Medulla oblongata (tissue), 1 donor: ENCODE data around the gene LOXL1.
A peak's percentile ranks its signal among the peaks of the same experiment; 100 is the strongest.
"Not testable (repeated sequence)": the region's sequence is repeated elsewhere in the genome, so short reads cannot be mapped to it uniquely, and the experiment has no call there.

ENCODE experiments used
- DNase-seq: peaks from one replicate; pipeline ENCODE4 v3.0.0-alpha.2; 2015; ENCODE audit errors: extremely low spot score

The LOXL1 gene

GRCh38 chr15:73975440-73976125 is 49.3 kb downstream of the LOXL1 start:
- not testable (repeated sequence) for DNase-seq

DNA sequence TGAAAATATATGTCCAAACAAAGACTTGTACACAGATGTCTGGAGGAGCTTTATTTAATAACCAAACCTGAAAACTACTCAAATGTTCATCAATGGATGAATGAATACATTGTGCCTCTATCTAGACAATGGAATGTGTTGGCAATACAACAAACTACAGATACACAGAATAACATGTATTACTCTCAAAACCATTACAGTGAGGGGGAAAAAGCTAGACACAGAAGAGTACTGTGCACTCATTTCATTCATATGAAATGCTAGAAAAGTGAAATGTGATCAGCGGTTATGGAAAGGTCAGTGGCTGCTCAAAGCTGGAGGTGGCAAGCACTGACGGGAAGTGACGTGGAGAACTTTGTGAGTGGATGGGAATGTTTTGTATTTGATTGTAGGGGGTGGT is 52.6 kb downstream of the LOXL1 start:
- no peak for DNase-seq

GRCh38 chr15:73979636-73980035 is 53.4 kb downstream of the LOXL1 start:
- no peak for DNase-seq

DNA sequence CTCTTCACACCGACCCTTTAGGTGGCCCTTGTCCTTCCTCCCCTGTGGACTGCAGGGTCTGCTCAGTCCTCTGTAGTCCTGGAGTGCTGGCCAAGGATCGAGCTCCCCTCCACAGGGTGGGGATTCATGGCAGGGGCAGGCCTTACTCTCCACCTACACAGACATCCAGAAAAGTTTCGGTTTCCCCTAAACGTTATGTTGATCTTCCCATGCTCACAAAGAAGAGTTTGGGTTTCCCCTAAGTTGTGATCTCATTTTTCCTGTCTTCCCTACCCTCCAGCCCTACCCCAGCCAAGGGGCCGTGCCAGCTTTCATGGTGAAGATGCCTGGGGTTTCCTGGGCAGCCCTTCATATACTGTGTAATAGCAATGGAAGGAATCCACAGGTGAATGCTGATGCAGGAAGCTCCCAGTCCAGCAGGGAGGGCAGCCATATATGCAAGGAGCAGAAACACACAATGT is 55.5 kb downstream of the LOXL1 start:
- DNase-seq: no peak

DNA sequence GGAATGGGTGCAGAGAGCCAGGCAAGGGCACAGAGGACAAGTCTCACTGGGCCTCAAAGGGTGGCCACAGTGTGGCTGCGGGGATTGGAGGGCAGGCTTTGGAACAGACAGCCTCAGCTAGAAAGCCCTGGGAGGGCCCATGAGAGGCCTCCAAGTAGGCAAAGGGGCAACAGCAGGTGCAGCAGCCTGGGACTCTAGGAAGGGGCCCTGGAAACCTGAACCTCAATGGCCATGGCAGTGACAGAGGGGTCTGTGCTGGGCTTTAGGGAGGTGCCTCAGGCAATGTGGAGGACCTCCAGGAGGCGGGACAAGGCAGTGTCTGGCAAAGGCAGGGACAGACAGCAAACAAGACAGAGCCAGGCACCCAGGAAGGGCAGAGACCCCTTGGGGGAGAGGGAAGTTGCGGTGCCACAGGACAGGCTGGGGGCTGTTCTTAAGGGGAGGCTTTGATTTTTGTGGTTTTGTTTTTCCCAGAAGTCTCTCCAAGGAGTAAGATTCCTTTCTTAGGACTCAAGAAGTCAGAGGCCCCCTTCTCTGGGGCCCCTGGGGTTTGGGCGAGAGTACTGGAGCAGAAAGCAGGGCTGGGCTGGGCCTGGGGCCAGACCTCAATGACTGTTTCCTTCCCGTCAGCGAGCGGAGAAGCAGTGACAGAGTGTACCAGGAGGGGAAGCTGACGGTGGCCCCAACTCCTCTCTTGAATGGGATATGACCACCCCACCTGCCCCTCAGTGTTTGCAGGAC is 56.1 kb downstream of the LOXL1 start:
- peak; percentile 78 for DNase-seq

GRCh38 chr15:73983211-73983727 is 57.0 kb downstream of the LOXL1 start:
- no peak for DNase-seq

DNA sequence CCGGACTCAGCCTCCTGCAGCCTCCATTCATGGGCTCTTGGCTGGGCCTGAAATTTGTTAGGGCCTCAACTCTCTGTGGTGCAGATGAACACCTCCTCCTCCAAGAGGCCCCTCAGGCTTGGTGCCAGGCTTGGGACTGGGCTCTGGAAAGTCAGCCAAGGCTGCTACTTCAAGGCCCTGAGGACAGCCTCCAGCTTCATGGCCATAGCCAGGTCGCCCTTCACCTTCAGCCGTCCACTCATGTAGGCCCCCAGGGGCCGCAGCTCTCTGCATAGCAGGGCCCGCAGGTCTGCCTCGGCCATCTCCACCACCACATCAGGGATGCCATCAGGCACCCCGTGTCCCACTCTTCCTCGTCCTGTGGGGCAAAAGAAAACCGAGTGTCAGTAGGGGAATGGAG is 57.5 kb downstream of the LOXL1 start:
- DNase-seq: no peak

GRCh38 chr15:73984208-73984979 is 58.1 kb downstream of the LOXL1 start:
- DNase-seq: no peak

GRCh38 chr15:73985101-73985873 is 59.0 kb downstream of the LOXL1 start:
- DNase-seq: no peak

- DNase-seq: no peak
Observed at GRCh38 chr15:73986055-73986775, 60.0 kb downstream of the LOXL1 start.

DNA sequence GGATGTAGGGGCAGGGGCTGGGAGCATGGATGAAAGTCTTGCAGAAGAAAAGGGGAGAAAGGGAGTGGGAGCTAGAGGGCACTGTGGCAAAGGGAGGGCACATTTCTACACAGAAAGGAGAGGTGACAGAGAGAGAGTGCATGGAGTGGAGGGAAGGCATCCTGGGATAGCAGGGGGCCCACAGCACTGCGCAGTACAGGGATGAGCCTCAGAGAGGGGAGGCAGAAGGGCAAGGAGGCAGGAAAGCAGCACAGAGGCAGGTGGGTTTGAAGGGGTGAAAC is 60.5 kb downstream of the LOXL1 start:
- DNase-seq: no peak

- no peak for DNase-seq
Observed at GRCh38 chr15:73987250-73987649, 61.0 kb downstream of the LOXL1 start.

GRCh38 chr15:73987681-73988444 is 61.6 kb downstream of the LOXL1 start:
- no peak for DNase-seq

DNA sequence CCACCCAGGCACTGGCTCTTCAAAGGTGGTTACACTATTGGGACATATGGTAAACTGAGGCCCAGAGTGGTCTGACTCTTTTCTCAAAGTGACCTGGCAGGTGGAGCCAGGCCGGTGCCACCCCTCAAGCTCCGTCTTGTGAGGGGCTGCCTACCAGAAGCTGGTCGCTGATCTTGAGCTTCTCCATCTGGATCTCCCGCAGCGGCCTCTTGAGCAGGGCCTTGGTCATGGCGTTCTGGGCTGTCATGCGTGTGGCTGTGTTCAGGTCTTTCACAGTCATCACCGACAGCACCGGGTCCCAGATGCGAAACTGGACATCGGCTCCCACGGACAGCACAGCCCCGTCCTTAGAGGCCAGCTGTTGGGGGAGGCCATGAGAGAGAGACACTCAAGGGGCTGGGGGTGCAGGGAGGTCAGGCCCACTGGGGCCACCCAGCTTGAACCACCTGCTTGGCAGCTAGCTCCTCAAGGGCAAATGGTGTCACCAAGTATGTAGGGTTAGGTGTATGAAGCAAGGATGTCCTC is 62.2 kb downstream of the LOXL1 start:
- DNase-seq: no peak

GRCh38 chr15:73989001-73989798 is 62.9 kb downstream of the LOXL1 start:
- DNase-seq: no peak

GRCh38 chr15:73990250-73991005 is 64.2 kb downstream of the LOXL1 start:
- DNase-seq: no peak

GRCh38 chr15:73991260-73991659 is 65.0 kb downstream of the LOXL1 start:
- DNase-seq: peak; percentile 69
